HepG2 (cell line): ENCODE results near the gene TGM1. TPM values are rescaled to one million over a fixed set of nuclear protein-coding genes. Genes with fewer than 3 reads are reported as not detected.

Source experiments
- AFF4 ChIP-seq: sonication (generic); formaldehyde crosslinking; IDR thresholded peaks from 2 replicates; pipeline ENCODE4 v1.4.0; 2020; ENCODE audit warnings: missing genetic modification reagents
- ARHGAP35 ChIP-seq: sonication (generic); formaldehyde crosslinking; IDR thresholded peaks from 2 replicates; pipeline ENCODE4 v1.9.0; 2022; ENCODE audit warnings: mild to moderate bottlenecking, inconsistent platforms, moderate library complexity, missing genetic modification reagents, borderline replicate concordance
- CERS6 ChIP-seq: sonication (generic); formaldehyde crosslinking; IDR thresholded peaks from 2 replicates; pipeline ENCODE4 v1.5.0; 2020; ENCODE audit warnings: missing genetic modification reagents
- ELK4 ChIP-seq: sonication (generic); formaldehyde crosslinking; IDR thresholded peaks from 2 replicates; pipeline ENCODE4 v1.9.0; 2021; ENCODE audit warnings: missing genetic modification reagents, borderline replicate concordance
- ETV6 ChIP-seq: sonication (generic); formaldehyde crosslinking; conservative IDR thresholded peaks from 2 replicates; pipeline ENCODE4 v1.4.0; 2020; ENCODE audit warnings: missing genetic modification reagents
- HIC2 ChIP-seq: sonication (generic); formaldehyde crosslinking; IDR thresholded peaks from 2 replicates; pipeline ENCODE4 v1.9.0; 2022; ENCODE audit warnings: low read depth, missing genetic modification reagents
- MED13 ChIP-seq: sonication (generic); formaldehyde crosslinking; IDR thresholded peaks from 2 replicates; pipeline ENCODE4 v1.5.0; 2020; ENCODE audit warnings: missing genetic modification reagents
- MLX ChIP-seq: IDR thresholded peaks from 2 replicates; pipeline ENCODE4 v1.6.1; 2016
- MTA1 ChIP-seq: sonication (generic); formaldehyde crosslinking; IDR thresholded peaks from 2 replicates; pipeline ENCODE4 v1.4.0; 2020; ENCODE audit warnings: missing genetic modification reagents, mild to moderate bottlenecking, borderline replicate concordance
- PLRG1 ChIP-seq: fragments of 450-650 bp; conservative IDR thresholded peaks from 2 replicates; pipeline ENCODE4 v1.6.1; 2016
- RNF219 ChIP-seq: sonication (generic); formaldehyde crosslinking; IDR thresholded peaks from 2 replicates; pipeline ENCODE4 v1.5.0; 2020; ENCODE audit warnings: mild to moderate bottlenecking, missing genetic modification reagents
- SALL2 ChIP-seq: sonication (generic); formaldehyde crosslinking; IDR thresholded peaks from 2 replicates; pipeline ENCODE4 v1.8.1; 2023; ENCODE audit warnings: mild to moderate bottlenecking, missing genetic modification reagents, inconsistent platforms
- SATB2 ChIP-seq: sonication (generic); formaldehyde crosslinking; IDR thresholded peaks from 2 replicates; pipeline ENCODE4 v1.5.0; 2020; ENCODE audit warnings: missing genetic modification reagents
- ZMAT3 ChIP-seq: sonication (generic); formaldehyde crosslinking; conservative IDR thresholded peaks from 2 replicates; pipeline ENCODE4 v1.7.0; 2021; ENCODE audit warnings: missing genetic modification reagents
- ZNF337 ChIP-seq: sonication (generic); formaldehyde crosslinking; IDR thresholded peaks from 2 replicates; pipeline ENCODE4 v1.5.1; 2020; ENCODE audit warnings: missing genetic modification reagents, low read depth, mild to moderate bottlenecking, borderline replicate concordance
- ZNF614 ChIP-seq: IDR thresholded peaks from 2 replicates; pipeline ENCODE4 v1.6.1; 2018; ENCODE audit warnings: missing biosample characterization, missing genetic modification reagents, inconsistent platforms, borderline replicate concordance
- ZNF672 ChIP-seq: sonication (generic); formaldehyde crosslinking; IDR thresholded peaks from 2 replicates; pipeline ENCODE4 v1.8.1; 2022; ENCODE audit warnings: missing genetic modification reagents
- polyA plus RNA-seq, 8 experiments: library from polyadenylated mRNA; depleted of rRNA in 3 of 8; stranded (reverse) in 7 of 8; unstranded in 1 of 8; fragments of >200 nt; fragmentation: Illumina TruSeq in 4 of 8; extraction: Trizol in 4 of 8; gene quantifications; 2 replicates each; pipeline versions ENCODE4 v1.2.1 to v1.2.3, GENCODE V29; 2011 to 2016; ENCODE audit warnings: low read depth in 4 of 8, missing spikeins in 1 of 8, mixed read lengths in 1 of 8; ENCODE audit not compliant: insufficient read depth in 1 of 8
- total RNA-seq, 5 experiments: library from RNA; depleted of rRNA; stranded (reverse); fragments of >200 nt; fragmentation: Illumina TruSeq; extraction: Trizol; gene quantifications; 2 replicates each; pipeline ENCODE4 v1.2.3, GENCODE V29; 2016; ENCODE audit warnings: low read depth in 1 of 5

TGM1 gene
- total and polyA plus RNA-seq, 2 of the 13 experiments (the other 11 are each of a cell fraction or from before 2014, with no cell fraction given): 3.2 to 10.6 TPM

GRCh38 chr14:24232645-24233537 lies 30.1 kb downstream of the TGM1 start, which contains the start of gene GMPR2 (continued):
- TF ChIP-seq CERS6: peak; percentile 91; the same call in 1 of the 2 replicates
- 0 out of 2 replicates have a peak, but pooled peaks have one; percentile 83 for TF ChIP-seq SALL2 (CRISPR knock-in tag)
- TF ChIP-seq ETV6 (CRISPR knock-in tag): 0 out of 2 replicates have a peak, but pooled peaks have one; percentile 20
- TF ChIP-seq RNF219 (CRISPR knock-in tag): 0 out of 2 replicates have a peak, but pooled peaks have one; percentile 26
- TF ChIP-seq ARHGAP35 (CRISPR knock-in tag): peak; percentile 21
- TF ChIP-seq ZMAT3: peak; percentile 90
- peak; percentile 88; the same call in 1 of the 2 replicates for TF ChIP-seq ZNF337 (CRISPR knock-in tag)
- TF ChIP-seq MTA1 (CRISPR knock-in tag): peak; percentile 62
- TF ChIP-seq SATB2: peak; percentile 94
- no peak for TF ChIP-seq PLRG1
- peak; percentile 64; the same call in 1 of the 2 replicates for TF ChIP-seq MLX (CRISPR knock-in tag)
- TF ChIP-seq ELK4 (CRISPR knock-in tag): peak; percentile 86; the same call in 1 of the 2 replicates
- no peak for TF ChIP-seq ZNF672 (CRISPR knock-in tag)
- peak; percentile 58; the same call in 1 of the 2 replicates for TF ChIP-seq ZNF614
- TF ChIP-seq AFF4 (CRISPR knock-in tag): peak; percentile 70; the same call in 1 of the 2 replicates
- 0 out of 2 replicates have a peak, but pooled peaks have one; percentile 82 for TF ChIP-seq MED13 (CRISPR knock-in tag)
- TF ChIP-seq HIC2 (CRISPR knock-in tag): no peak
